Stimulated activated CD8-positive, alpha-beta memory T cell treated with anti-CD3 and anti-CD28 coated beads, Interleukin-2, amount 100 ng/mL, for 1 hour (primary cell): ENCODE results near the gene CCDC192.

Source experiments
- DNase-seq, 2 donors: peaks; one replicate each; pipeline ENCODE4 v3.0.0-alpha.2; 2020; ENCODE audit warnings: low read depth in 2 of 2

The CCDC192 gene

GRCh38 chr5:127922603-127923002 is 219.4 kb downstream of the CCDC192 start:
- DNase-seq = no peak

DNA sequence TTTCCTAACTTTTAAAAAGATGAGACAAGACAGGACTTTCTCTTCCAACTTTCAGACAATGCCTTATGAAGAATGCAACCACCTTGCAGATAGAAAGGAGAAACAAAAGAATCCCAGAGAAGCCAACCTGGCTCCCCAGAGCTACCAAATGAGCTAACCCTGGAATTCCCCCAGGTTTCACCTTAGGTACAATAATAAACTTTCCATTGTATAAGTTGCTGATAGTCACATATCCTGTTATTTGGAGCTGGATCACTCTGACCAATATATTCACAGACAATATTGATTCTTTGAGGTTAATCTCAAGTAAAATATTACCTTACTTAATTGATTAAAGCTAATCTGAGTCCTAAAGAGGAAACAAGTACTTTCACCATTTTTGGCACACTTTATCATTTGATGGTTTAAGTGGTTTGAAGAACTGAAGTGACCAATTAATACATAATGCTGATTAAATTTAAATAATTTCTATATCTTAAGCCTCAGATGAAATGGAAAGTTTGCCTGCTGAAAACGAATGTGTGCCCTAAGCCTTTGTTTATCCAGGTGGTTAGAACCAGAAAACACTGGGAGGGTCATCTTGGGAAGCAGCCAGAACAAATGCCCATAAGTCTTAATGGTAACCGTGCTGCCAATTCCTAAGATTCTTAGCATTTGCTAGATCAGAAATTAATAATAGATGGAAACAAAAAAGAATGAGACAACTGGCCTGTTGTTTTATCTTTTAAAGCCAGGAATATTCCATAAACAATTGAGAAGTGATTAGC is 220.8 kb downstream of the CCDC192 start:
- DNase-seq = no peak

GRCh38 chr5:127924606-127925005 is 221.4 kb downstream of the CCDC192 start:
- DNase-seq = no peak

GRCh38 chr5:127925916-127926315 is 222.7 kb downstream of the CCDC192 start:
- DNase-seq = no peak

GRCh38 chr5:127926974-127927373 is 223.8 kb downstream of the CCDC192 start:
- no peak for DNase-seq

GRCh38 chr5:127928053-127928452 is 224.9 kb downstream of the CCDC192 start:
- DNase-seq = no peak

DNA sequence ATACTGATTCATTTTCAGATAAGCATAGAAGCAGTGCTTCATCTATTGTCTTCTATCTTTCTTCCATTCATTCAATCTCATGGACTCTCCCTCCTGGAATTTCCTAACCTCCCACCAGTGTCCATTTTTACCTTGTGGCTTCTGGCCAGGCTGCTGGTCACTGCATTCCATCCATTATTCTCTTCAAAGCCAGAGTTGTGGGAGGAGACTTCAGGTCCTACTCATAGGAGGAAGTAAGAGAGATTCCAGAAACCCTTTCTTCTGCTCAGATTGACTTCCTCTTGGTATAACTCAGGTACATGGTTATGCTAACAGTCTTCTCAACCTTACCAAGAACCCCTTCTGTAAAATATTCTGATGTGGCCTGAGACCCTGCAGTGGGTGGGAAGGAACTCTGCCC is 227.1 kb downstream of the CCDC192 start:
- no peak for DNase-seq

GRCh38 chr5:127931396-127931795 is 228.2 kb downstream of the CCDC192 start:
- no peak for DNase-seq

- no peak for DNase-seq
These were observed 230.2 kb downstream of the CCDC192 start for GRCh38 chr5:127933348-127933747.

- DNase-seq = no peak
These were observed 231.6 kb downstream of the CCDC192 start for GRCh38 chr5:127934791-127935256.

DNA sequence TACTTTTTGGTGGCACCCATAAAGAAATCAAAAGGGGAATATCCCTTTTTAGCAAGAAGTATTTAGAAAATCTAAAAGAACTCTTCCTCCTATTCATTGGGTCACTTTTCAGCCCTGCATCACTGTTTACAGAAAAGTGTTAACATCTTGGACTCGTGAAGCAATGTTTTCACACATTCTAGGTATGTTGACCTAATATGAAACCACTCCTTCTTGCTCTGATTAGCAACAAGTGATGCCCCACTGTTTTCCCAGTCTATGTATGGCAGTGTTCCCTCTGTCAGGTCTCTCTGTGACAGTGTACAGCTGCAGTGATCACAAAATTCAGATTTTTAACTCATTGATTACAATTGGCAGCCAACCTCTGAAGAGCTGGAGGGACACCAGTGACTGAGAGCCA is 232.2 kb downstream of the CCDC192 start:
- DNase-seq = no peak

DNA sequence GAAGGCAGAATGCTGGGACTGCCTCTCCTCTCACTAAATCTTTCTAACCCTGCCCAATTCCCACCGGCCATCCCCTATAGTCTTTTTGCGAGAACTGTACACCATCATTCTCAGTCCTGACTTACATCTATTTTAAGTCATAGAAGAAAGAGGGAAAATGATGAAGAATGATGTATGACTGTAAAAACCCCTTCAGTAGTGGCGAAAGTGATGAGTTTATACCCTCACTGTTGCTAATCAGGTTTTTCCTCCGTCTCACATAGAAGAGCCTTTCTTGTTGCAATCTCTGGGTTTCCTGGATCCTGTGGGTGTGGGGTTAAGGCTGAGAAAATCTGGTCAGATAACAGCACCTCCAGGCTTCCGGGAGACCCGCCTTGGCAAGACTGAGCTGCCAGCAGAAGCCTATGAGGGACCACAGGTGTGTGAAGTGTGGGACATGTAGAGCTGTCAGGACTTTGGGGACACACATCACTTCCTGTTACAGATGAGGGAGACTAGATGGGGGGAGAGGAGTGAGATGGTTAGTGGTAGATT is 233.3 kb downstream of the CCDC192 start:
- no peak for DNase-seq

- no peak for DNase-seq
These were observed 235.6 kb downstream of the CCDC192 start for GRCh38 chr5:127938746-127939145.

DNA sequence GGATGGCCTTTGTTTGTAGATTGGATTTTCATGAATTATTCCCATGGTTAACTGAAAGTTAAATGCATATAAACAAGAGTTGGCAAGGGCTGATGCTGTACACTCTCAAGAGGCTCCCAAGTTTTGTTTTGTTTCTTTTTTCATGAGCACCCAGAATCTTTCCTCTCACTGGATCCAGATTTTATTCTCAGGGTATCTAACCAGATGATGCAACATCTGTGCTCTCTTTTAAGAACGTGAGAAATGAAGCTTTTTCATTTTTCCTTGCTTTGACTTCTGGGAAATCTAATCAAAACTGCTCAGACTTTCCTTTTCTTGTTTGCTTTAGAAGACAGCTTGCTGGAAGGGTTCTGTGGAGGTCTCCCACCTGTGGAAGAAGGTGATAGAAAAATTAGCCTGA is 237.7 kb downstream of the CCDC192 start:
- no peak for DNase-seq

DNA sequence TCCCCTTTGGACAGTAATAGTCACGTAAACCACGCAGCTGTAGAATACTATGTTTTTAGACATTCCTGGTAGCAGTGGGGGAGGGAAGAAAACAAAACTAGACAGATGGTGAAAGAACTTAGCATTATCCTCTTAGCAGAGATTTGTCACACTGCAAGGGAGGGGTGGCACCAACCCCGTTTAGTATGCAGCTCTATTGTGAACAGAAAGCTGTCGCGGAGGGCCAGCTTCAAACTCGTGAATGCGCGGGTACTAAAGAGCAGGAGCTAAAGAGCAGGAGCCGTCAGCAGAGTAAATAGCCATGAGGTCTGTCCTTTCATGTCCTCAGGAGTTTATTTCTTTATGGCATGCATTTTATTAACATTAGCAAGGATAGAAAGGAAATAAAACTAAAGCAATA is 238.5 kb downstream of the CCDC192 start:
- no peak for DNase-seq

GRCh38 chr5:127942246-127943060 is 239.3 kb downstream of the CCDC192 start:
- DNase-seq = no peak

DNA sequence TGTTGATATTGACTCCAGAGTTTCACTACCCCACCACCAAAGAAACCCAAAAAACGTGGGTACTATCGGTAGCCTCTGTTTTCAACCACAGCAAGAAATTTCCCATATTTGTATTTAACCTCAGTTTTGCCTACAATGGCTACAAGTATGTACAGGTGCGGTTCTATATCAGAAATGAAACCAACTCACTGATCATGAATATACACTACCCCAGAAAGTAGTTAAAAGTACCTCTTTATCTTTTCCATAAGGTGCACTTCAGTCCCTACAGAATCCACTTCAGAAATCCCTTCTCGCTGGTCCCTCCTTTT is 239.8 kb downstream of the CCDC192 start:
- DNase-seq = no peak

GRCh38 chr5:127944125-127944524 is 240.9 kb downstream of the CCDC192 start:
- no peak for DNase-seq

DNA sequence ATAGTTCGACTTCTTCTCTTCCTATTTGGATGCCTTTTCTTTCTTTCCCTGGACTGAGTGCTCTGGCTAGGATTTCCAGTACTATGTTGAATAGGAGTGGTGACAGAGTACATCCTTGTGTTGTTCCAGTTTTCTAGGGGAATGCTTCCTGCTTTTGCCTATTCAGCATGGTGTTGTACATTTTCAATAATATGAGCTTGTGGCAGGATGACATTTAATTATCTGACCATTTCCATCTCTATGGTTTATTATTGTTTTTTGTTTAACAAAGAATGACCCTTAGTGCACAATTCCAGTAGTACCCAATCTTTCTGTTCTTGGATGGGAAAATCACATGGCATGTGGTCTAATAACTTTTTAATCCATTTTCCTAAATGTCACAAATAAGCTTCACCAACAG is 244.8 kb downstream of the CCDC192 start:
- DNase-seq = no peak

DNA sequence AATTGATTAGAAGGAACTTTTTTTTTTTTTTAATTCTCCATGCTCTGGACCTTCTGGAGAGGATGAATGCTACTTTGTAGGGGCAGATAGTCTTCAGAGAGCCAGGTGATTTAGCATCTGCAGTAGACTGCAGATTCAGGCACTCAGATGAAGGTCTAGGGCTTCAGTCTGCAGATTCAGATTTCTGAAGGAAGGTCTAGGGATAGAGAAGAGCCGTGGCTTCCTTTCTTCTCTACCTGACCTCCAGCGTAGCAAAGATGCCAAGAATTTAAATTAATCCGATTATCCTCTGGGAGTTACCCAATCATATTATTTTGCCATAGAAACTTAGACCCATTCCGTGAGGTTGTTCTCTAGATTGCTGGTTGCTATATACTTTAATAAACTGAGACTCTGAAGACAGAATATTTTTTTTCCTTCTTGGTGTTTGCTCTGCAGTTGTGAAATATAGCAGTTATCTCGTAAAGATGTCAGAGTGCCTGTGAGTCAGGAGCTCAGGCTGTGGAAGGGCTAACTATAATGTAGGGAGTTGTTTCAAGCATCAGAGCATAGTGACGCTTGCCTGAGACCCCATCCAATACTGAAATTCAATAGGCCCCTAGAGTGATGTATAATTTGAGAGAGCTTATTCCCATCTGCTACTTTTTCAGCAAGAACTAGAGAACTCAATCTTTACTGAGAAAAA is 247.7 kb downstream of the CCDC192 start:
- no peak for DNase-seq

GRCh38 chr5:127951791-127952190 is 248.6 kb downstream of the CCDC192 start:
- no peak for DNase-seq

GRCh38 chr5:127957183-127957582 is 254.0 kb downstream of the CCDC192 start:
- DNase-seq = no peak
